Left ventricle myocardium inferior (tissue), 1 donor: ENCODE measurements around the gene ITPR1. TPM values are rescaled to one million over a fixed set of nuclear protein-coding genes. Genes with fewer than 3 reads are reported as not detected.

Experiments
- DNase-seq: peaks from one replicate; pipeline ENCODE4 v3.0.0-alpha.2; 2020
- H3K27ac ChIP-seq: fragments of 200-600 bp; replicated peaks from 2 replicates; pipeline ENCODE4 v1.8.0; 2021
- H3K27me3 ChIP-seq: fragments of 200-600 bp; 2 replicates; pipeline ENCODE4 v1.8.0; 2021; ENCODE audit warnings: low read depth
- H3K36me3 ChIP-seq: fragments of 200-600 bp; 2 replicates; pipeline ENCODE4 v1.8.0; 2021
- H3K4me1 ChIP-seq: fragments of 200-600 bp; 2 replicates; pipeline ENCODE4 v1.8.0; 2021
- H3K4me3 ChIP-seq: fragments of 200-600 bp; 2 replicates; pipeline ENCODE4 v1.8.0; 2021; ENCODE audit warnings: mild to moderate bottlenecking, moderate library complexity
- H3K9me3 ChIP-seq: fragments of 200-600 bp; replicated peaks from 2 replicates; pipeline ENCODE4 v1.8.0; 2021
- CTCF ChIP-seq: fragments of 200-600 bp; IDR thresholded peaks from 2 replicates; pipeline ENCODE4 v1.8.0; 2021; ENCODE audit warnings: antibody characterized with exemption, mild to moderate bottlenecking, borderline replicate concordance
- intact Hi-C: fragments of 100-400 bp; cut with micrococcal nuclease; formaldehyde crosslinking; loops from one replicate; pipeline ENCODE4 v1.11.0; 2022
- total RNA-seq: library from RNA; stranded (reverse); fragmentation: NEBNext Ultra II Directional; extraction: Animal tissue kit (Norgen Biotek cat#: 25700); gene quantifications from one replicate; pipeline ENCODE4 v1.2.1, GENCODE V29; 2021
- donor health status: DM: no; HTN: yes; CAD: no; lungs with severe emphysema.

The ITPR1 gene
- total RNA-seq, 1 donor from 2014 or later, result 29.0 TPM

- H3K4me1 ChIP-seq, result peaks cover 43% of the 10 kb centered on the region
- H3K36me3 ChIP-seq, result no peaks in the 10 kb centered on the region
- intact Hi-C loops, result no loop called here
- H3K9me3 ChIP-seq, result no peaks in the 10 kb centered on the region
- no peak for DNase-seq
- no peak overlapping the region for H3K27ac ChIP-seq
- no peak overlapping the region for H3K4me3 ChIP-seq
- TF ChIP-seq CTCF, result no peak
- H3K27me3 ChIP-seq, result no peaks in the 10 kb centered on the region
Measured at GRCh38 chr3:4601892-4602291, 108.7 kb downstream of the ITPR1 start.

- H3K4me3 ChIP-seq, result no peak overlapping the region
- intact Hi-C loops, result no loop called here
- no peaks in the 10 kb centered on the region for H3K36me3 ChIP-seq
- H3K9me3 ChIP-seq, result no peaks in the 10 kb centered on the region
- no peak for TF ChIP-seq CTCF
- no peaks in the 10 kb centered on the region for H3K27me3 ChIP-seq
- H3K27ac ChIP-seq, result no peak overlapping the region
- peaks cover 48% of the 10 kb centered on the region for H3K4me1 ChIP-seq
- no peak for DNase-seq
Measured at GRCh38 chr3:4604693-4605092, 111.5 kb downstream of the ITPR1 start.

- no peaks in the 10 kb centered on the region for H3K27me3 ChIP-seq
- no peaks in the 10 kb centered on the region for H3K9me3 ChIP-seq
- TF ChIP-seq CTCF, result no peak
- H3K4me1 ChIP-seq, result peaks cover 43% of the 10 kb centered on the region
- no peak overlapping the region for H3K4me3 ChIP-seq
- DNase-seq, result no peak
- H3K27ac ChIP-seq, result peak overlapping the region; percentile 22
- no peaks in the 10 kb centered on the region for H3K36me3 ChIP-seq
- intact Hi-C loops, result no loop called here
Measured at GRCh38 chr3:4606911-4607310, 113.8 kb downstream of the ITPR1 start.

- no peaks in the 10 kb centered on the region for H3K9me3 ChIP-seq
- peaks cover 25% of the 10 kb centered on the region for H3K4me1 ChIP-seq
- H3K4me3 ChIP-seq, result no peak overlapping the region
- H3K27me3 ChIP-seq, result no peaks in the 10 kb centered on the region
- H3K27ac ChIP-seq, result no peak overlapping the region
- no peak for DNase-seq
- H3K36me3 ChIP-seq, result no peaks in the 10 kb centered on the region
- intact Hi-C loops, result no loop called here
- TF ChIP-seq CTCF, result no peak
Measured at GRCh38 chr3:4613366-4613765, 120.2 kb downstream of the ITPR1 start.

GRCh38 chr3:4614070-4614469, 120.9 kb downstream of the ITPR1 start:
- intact Hi-C loops, result no loop called here
- DNase-seq, result no peak

More at GRCh38 chr3:4614070-4614469, 120.9 kb downstream of the ITPR1 start:
- Histone ChIP-seq H3K36me3 (no peaks in the 10 kb centered on the region), H3K4me1 (peaks cover 25% of the 10 kb centered on the region), H3K27ac (no peak overlapping the region), H3K4me3 (no peak overlapping the region), H3K9me3 (no peaks in the 10 kb centered on the region), H3K27me3 (no peaks in the 10 kb centered on the region)
- no peak for TF ChIP-seq CTCF
